HL-60 (cell line): ENCODE measurements around the gene PIK3C2B.

ENCODE experiments used
- DNase-seq, 2 experiments: peaks; one replicate each; pipeline ENCODE4 v3.0.0-alpha.2; 2010 to 2020; ENCODE audit warnings: low read depth in 1 of 2, low spot score in 1 of 2
- H3K27ac ChIP-seq: fragments of 250-450 bp; sonication (Bioruptor Pico); replicated peaks from 2 replicates; pipeline ENCODE4 v1.5.1; 2020; ENCODE audit warnings: mild to moderate bottlenecking, moderate library complexity
- H3K27me3 ChIP-seq: fragments of 250-450 bp; sonication (Bioruptor Pico); 2 replicates; pipeline ENCODE4 v1.5.1; 2021; ENCODE audit warnings: mild to moderate bottlenecking, moderate library complexity; ENCODE audit not compliant: insufficient read depth, poor library complexity, severe bottlenecking
- H3K4me3 ChIP-seq: replicated peaks from 2 replicates; pipeline ENCODE4 v1.5.1; 2011; ENCODE audit warnings: mild to moderate bottlenecking, control low read depth, low read length; ENCODE audit not compliant: insufficient read depth
- CTCF ChIP-seq: IDR thresholded peaks from one replicate; pipeline ENCODE4 v1.5.1; 2011; ENCODE audit warnings: low read length, control low read depth, inconsistent platforms; ENCODE audit not compliant: insufficient read depth
- GABPA ChIP-seq: IDR thresholded peaks from 2 replicates; pipeline ENCODE4 v1.6.1; 2012; ENCODE audit warnings: low read depth
- POLR2AphosphoS5 ChIP-seq: IDR thresholded peaks from 2 replicates; pipeline ENCODE4 v1.6.1; 2012; ENCODE audit warnings: low read depth
- REST ChIP-seq: IDR thresholded peaks from 2 replicates; pipeline ENCODE4 v1.6.1; 2012; ENCODE audit warnings: low read depth; ENCODE audit not compliant: insufficient replicate concordance
- SPI1 ChIP-seq: IDR thresholded peaks from 2 replicates; pipeline ENCODE4 v1.6.1; 2012; ENCODE audit warnings: low read depth, mild to moderate bottlenecking, borderline replicate concordance

The PIK3C2B gene

GRCh38 chr1:204532832-204533231, 38.2 kb upstream of the PIK3C2B start:
- TF ChIP-seq GABPA = no peak
- no peak for TF ChIP-seq POLR2AphosphoS5
- no peak for TF ChIP-seq REST
- no peak for TF ChIP-seq SPI1
- DNase-seq = no peak
- no peaks in the 10 kb centered on the region for H3K27me3 ChIP-seq
- H3K27ac ChIP-seq = no peak overlapping the region
- no peak overlapping the region for H3K4me3 ChIP-seq

GRCh38 chr1:204530932-204531331, 36.3 kb upstream of the PIK3C2B start:
- H3K4me3 ChIP-seq = no peak overlapping the region
- no peak overlapping the region for H3K27ac ChIP-seq
- no peaks in the 10 kb centered on the region for H3K27me3 ChIP-seq
- no peak for DNase-seq
- TF ChIP-seq CTCF (no peak), SPI1 (peak; percentile 37; the same call in 1 of the 2 replicates)

GRCh38 chr1:204529371-204529895, 34.8 kb upstream of the PIK3C2B start:
- no peak for DNase-seq
- Histone ChIP-seq H3K4me3 (no peak overlapping the region), H3K27ac (no peak overlapping the region), H3K27me3 (no peaks in the 10 kb centered on the region)
- TF ChIP-seq GABPA (no peak), POLR2AphosphoS5 (no peak), CTCF (no peak), SPI1 (no peak), REST (no peak)

- H3K27ac ChIP-seq = no peak overlapping the region
- H3K27me3 ChIP-seq = no peaks in the 10 kb centered on the region
- TF ChIP-seq REST = no peak
- no peak for TF ChIP-seq POLR2AphosphoS5
- TF ChIP-seq SPI1 = no peak
- no peak for TF ChIP-seq CTCF
- DNase-seq = no peak
- H3K4me3 ChIP-seq = no peak overlapping the region
Measured at GRCh38 chr1:204528677-204529076, 34.1 kb upstream of the PIK3C2B start.
